GM19240 (cell line): ENCODE measurements around the gene KDM4F.
"Not testable (repeated sequence)": the region's sequence is repeated elsewhere in the genome, so short reads cannot be mapped to it uniquely, and the experiment has no call there.

Experiments used
- DNase-seq: peaks from one replicate; pipeline ENCODE4 v3.0.0; 2011; ENCODE audit warnings: low spot score; ENCODE audit not compliant: insufficient read length

The KDM4F gene

GRCh38 chr11:95049122-95049521, at the start of gene KDM4F:
KDM4F (plus strand) TSS chr11:95049422.
- not testable (repeated sequence) for DNase-seq

- no peak for DNase-seq
Measured at GRCh38 chr11:95003716-95004115, 45.5 kb upstream of the KDM4F start.

GRCh38 chr11:95005642-95006041, 43.6 kb upstream of the KDM4F start:
- no peak for DNase-seq

- DNase-seq, result no peak
Measured at GRCh38 chr11:95011376-95011775, 37.8 kb upstream of the KDM4F start.

GRCh38 chr11:95014184-95014821, 34.9 kb upstream of the KDM4F start:
- no peak for DNase-seq

GRCh38 chr11:95016139-95016538, 33.1 kb upstream of the KDM4F start:
- DNase-seq, result no peak

GRCh38 chr11:95021468-95021867, 27.8 kb upstream of the KDM4F start:
- DNase-seq, result not testable (repeated sequence)

- no peak for DNase-seq
Measured at GRCh38 chr11:95024958-95025357, 24.3 kb upstream of the KDM4F start, which contains the start of gene KDM4E. KDM4E (plus strand) TSS chr11:95025258; CDS start chr11:95025558, 300 bp downstream.

GRCh38 chr11:95025594-95025993, 23.6 kb upstream of the KDM4F start:
- not testable (repeated sequence) for DNase-seq

- no peak for DNase-seq
Measured at GRCh38 chr11:95028357-95028756, 20.9 kb upstream of the KDM4F start.

GRCh38 chr11:95033051-95033450, 16.2 kb upstream of the KDM4F start:
- no peak for DNase-seq

- DNase-seq, result no peak
Measured at GRCh38 chr11:95035316-95035715, 13.9 kb upstream of the KDM4F start.

GRCh38 chr11:95037356-95038035, 11.7 kb upstream of the KDM4F start:
- DNase-seq, result not testable (repeated sequence)

- no peak for DNase-seq
Measured at GRCh38 chr11:95042239-95042638, 7.0 kb upstream of the KDM4F start.

GRCh38 chr11:95042906-95043305, 6.3 kb upstream of the KDM4F start:
- no peak for DNase-seq

GRCh38 chr11:95044010-95044409, 5.2 kb upstream of the KDM4F start:
- no peak for DNase-seq

GRCh38 chr11:95045812-95046211, 3.4 kb upstream of the KDM4F start:
- DNase-seq, result no peak

GRCh38 chr11:95050595-95051202, 1.5 kb downstream of the KDM4F start:
- DNase-seq, result no peak

GRCh38 chr11:95054356-95054755, 5.1 kb downstream of the KDM4F start:
- DNase-seq, result no peak

- no peak for DNase-seq
Measured at GRCh38 chr11:95055283-95055897, 6.2 kb downstream of the KDM4F start.

- DNase-seq, result no peak
Measured at GRCh38 chr11:95057959-95058358, 8.7 kb downstream of the KDM4F start.

- no peak for DNase-seq
Measured at GRCh38 chr11:95058621-95059020, 9.4 kb downstream of the KDM4F start.
